H54 (cell line): ENCODE results near the gene APOO.

Experiments
- DNase-seq: peaks from one replicate; pipeline ENCODE4 v3.0.0; 2011; ENCODE audit warnings: low spot score, mixed read lengths; ENCODE audit not compliant: insufficient read length
- FAIRE-seq: peaks from 3 replicates; lab custom pipeline; 2011; peaks lifted over from hg19 to GRCh38; lab: Jason Lieb, UNC
- POLR2A ChIP-seq: IDR thresholded peaks from 2 replicates; pipeline ENCODE4 v1.6.1; 2011; ENCODE audit warnings: low read depth, mild to moderate bottlenecking, low read length

Gene APOO

DNA sequence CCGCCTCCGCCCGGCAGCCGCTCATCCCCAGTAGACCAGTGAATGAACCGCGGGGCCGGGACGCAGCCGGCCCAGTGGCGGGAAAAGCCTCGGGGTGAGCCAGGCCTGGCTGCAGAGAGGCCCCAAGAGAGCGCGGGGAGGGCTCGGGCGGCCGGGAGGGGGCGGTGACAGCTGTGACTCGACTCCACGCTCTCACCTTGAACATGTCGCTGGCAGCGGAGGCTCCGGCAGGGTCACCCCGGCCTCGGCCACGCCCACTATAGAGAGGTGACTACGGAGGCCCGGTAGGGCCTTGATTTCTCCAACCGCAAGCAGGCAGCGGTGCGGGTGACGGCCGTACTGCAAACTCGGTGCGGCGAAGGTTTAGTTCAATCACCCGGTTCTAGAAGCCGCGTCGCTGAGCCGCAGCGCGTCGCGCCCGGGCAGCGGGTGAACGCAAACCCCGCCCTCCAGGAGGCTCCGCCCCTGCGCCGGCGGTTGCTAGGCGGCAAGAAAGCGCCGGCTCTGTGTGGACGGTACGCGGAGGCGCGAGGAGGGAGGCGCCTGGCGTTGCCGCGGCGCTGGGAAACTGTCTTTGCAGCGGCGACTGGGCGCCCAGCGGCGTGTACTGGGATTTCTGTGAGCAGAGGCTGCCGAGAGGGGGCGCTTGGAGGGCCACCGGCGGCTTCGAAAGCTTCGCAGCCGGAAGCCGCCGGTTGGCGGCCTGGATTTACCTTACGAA is at the start of gene APOO, which contains the start of gene CXorf58:
APOO (minus strand) TSS at position 441 of the 721 bp plus-strand sequence; CDS start at position 205, 236 bp downstream.
CXorf58 (plus strand) TSS at position 509 of the 721 bp plus-strand sequence. CDS start 2,297 bp downstream, outside the sequence.
- DNase-seq, result peak; percentile 40
- TF ChIP-seq POLR2A, result no peak; the same call in 1 of the 2 replicates
- FAIRE-seq, result no peak

DNA sequence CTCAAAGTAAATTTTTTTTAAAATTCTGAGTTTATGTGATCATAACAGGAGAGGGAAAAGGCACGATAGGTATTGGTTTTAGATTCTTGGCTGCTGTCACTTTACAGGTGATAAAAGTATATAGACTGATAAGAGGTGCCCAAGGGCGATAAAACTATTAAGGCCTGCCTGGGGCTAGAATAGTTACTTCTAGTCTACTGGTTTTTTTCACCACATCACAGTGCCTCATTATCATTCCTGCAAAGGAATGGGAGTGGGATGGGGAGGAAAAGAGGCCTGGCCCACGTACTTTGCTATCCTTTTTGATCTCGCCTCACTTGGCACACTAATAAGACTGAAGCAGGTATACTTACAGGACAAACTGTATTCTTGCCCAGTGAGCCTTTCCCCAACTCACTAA is 46.7 kb upstream of the APOO start:
- DNase-seq, result no peak
- FAIRE-seq, result no peak
- TF ChIP-seq POLR2A, result no peak

DNA sequence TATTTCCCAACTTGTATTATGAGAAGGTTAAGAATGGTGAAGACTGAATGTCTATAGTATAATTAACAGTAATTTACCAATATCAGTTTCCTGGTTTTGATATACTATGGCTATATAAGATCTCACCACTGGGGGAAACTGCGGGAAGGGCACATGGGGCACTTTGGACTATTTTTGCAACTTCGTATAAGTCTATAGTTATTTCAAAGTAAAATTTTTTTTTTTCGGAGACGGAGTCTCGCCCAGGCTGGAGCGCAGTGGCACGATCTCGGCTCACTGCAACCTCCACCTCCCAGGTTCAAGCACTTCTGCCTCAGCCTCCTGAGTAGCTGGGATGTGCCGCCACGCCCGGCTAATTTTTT is 46.2 kb upstream of the APOO start:
- DNase-seq (no peak), FAIRE-seq (no peak)
- no peak for TF ChIP-seq POLR2A

DNA sequence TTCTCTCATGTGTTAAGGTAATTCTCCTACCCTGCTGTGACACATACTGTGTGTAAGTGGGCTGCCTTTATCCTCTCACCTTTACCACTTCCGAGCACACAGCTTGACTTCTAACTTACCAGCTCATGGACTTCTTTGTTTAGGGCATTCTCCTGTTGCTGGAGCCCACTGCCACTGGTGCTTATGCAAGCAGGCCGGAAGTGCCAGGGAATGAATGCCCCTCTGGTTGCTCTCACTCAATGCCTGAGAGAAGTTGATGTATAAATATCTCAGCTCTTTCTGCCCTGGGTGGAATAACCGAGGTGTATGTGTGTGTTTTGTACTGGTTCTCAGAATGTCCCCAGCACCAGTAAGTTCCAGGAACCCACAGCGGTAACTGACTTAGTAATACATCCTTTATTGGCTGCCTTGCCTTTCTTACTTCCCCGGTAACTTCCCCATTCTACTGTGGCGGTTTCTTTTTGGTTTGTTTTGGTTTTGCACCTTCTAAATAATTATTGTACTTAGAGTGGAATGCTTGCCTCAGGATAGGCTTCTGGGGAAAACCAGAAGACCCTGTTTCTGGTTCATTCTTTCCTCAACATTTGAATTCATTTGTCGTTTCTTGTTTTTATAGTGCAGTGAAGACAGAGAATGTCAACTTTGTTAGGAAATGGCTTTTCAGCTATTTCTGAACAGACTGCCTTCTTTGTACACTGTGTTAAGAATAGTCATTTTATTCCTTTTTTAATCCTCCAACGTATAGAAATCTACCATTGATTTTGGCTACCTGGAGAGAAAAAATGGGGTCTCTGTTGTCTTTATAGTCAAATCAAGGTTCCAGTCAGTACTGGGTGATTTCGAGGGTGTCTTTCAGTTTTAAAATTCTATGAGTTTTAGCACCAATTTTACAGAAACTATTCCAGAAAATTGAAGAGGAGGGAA is 45.5 kb upstream of the APOO start:
- FAIRE-seq, result no peak
- DNase-seq, result no peak

DNA sequence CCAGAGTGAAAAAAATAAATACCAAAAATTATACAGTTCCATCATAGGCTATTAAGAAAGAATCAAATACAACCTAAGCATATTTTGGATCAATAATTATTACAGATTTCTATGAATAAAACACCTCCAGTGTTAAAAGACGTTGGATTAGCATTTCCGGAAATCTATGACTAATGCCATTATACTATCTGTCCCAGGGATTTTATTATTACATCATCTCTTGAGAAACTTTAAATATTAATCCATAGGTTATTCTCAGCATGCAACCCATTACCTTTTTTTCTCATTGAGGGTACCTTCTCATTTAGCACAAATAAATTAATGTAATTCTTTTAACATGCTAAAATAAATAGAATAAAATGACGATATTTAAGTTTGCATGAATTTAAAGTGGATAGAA is 44.7 kb upstream of the APOO start:
- no peak for FAIRE-seq
- no peak for TF ChIP-seq POLR2A

More for the DNA sequence above, 45.5 kb upstream of the APOO start:
- TF ChIP-seq POLR2A, result no peak

DNA sequence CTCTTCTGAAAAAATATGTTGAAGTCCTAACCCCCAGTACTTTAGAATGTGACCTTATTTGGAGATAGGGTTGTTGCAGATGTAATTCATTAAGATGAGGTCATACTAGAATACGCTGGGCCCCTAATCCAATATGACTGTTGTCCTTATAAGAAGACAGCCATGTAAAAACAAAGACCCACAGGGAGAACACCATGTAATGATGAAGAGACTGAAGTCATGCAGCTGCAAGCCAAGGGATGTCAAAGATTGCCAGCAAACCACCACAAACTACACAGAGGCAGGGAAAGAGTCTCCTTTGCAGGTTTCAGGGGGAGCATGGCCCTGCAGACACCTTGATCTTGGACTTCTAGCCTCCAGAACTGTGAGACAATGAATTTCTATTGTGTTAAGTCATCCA is 37.5 kb upstream of the APOO start:
- DNase-seq, result no peak
- no peak for FAIRE-seq
- TF ChIP-seq POLR2A, result no peak

More for the DNA sequence above, 44.7 kb upstream of the APOO start:
- no peak for DNase-seq

DNA sequence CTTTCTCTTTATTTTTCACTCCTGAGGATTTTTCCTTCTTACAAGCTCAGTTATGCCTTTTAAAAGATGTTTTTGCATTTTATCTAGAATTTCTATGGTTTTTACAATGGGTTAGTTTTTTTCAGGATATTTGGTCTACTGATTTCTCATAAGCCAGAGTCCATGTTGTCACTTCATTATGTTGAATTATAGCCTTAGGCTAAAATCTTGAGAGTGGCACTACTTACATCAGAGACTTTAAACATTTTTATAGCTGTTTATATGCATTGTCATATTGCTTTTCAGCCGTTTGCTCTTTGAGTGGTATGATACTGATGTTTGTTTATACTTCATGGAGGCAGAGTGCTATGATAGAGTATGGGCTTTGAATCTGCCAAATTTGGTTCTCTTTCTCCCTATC is 36.5 kb upstream of the APOO start:
- DNase-seq (no peak), FAIRE-seq (no peak)
- TF ChIP-seq POLR2A, result no peak

DNA sequence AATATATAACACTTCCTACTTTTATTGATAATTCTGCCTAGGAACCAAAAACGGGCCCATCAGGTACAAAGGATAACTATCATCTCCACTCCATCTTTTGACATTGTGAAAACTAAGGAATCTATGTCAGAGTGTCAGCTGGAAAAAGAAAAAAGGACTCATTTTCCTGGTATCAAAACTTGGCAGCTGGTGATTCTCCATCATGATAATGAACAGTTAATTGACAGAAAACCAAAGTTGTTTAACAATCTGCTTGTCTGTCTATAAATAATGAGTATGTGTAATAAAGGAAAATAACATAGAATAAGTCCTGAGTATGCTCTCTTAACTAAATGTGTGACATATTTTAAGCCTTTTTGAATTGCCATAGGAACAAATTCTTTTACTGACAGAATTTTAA is 31.5 kb upstream of the APOO start:
- TF ChIP-seq POLR2A, result no peak
- FAIRE-seq (no peak), DNase-seq (no peak)

DNA sequence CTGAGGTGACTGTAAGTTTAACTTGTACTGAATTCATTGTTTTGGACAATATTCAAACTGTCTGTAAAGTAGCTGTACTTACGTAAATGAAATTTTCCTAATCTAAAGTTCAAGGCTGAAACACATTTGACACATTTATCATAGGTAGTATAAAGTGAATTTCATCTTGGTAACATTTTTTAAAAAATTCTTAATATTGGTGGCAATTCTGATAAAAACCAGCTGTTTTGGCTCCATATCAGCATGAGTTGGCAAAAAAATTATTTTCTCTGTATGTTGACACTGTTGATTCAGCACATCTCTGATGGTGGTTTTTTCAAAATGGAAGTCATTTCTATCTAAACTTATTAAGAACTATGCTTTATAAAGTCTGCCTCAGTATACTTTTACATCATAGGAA is 31.0 kb upstream of the APOO start:
- TF ChIP-seq POLR2A, result no peak
- no peak for DNase-seq
- FAIRE-seq, result no peak

DNA sequence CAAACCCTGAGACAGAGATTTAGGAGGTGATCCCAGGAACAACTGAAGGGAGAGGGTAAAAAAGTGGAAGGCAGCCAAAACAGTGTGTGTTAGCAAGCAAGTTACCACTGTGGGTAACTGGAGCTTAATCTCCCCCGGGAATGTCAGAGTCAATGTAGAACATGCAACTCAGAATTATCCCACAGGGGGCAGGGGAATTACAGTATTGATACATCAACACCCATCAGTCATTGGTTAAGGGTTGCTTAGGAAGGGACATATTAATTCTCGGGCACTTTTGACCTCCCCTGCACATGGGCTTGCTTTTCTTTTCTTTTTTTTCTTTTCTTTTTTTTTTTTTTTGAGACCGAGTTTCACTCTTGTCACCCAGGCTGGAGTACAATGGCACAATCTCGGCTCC is 29.4 kb upstream of the APOO start:
- DNase-seq, result no peak
- FAIRE-seq, result no peak
- TF ChIP-seq POLR2A, result no peak

DNA sequence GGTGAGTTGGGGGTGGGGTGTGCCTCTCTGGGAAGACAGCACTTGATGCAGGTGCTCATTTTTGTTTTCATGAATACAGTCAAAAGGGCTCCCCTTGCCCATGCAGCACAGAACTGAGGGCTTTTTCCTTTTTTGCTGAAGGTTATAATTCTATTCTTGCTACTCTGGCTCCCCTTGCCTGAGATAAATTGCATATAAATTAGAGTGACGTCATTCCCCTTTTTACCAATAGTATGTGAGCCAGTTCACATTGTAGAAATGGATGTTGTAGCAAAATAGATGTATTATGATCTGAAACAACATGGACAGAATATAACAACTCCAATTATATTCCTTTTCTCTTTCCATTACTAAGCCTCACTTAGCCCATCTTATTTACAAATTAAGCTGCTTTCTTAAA is 28.4 kb upstream of the APOO start:
- DNase-seq (no peak), FAIRE-seq (no peak)
- no peak for TF ChIP-seq POLR2A

DNA sequence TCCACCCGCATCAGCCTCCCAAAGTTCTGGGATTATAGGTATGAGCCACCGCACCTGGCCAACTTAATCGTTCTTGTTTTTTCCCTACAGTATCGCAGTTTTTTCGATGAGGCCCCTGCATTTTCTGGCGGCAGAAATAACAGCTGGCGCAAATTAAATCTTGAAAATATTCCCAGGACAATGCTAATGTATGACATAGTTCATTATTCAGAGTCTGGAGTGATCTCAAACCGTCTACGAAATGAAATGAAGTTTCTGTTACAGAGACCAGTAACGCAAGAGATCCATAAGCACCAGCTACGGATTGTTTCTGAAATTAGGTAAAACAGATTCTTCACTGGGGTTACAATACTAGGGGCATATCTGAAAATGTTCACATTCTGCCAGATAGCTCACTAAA is 27.4 kb upstream of the APOO start:
- no peak for DNase-seq
- FAIRE-seq, result no peak
- no peak for TF ChIP-seq POLR2A

DNA sequence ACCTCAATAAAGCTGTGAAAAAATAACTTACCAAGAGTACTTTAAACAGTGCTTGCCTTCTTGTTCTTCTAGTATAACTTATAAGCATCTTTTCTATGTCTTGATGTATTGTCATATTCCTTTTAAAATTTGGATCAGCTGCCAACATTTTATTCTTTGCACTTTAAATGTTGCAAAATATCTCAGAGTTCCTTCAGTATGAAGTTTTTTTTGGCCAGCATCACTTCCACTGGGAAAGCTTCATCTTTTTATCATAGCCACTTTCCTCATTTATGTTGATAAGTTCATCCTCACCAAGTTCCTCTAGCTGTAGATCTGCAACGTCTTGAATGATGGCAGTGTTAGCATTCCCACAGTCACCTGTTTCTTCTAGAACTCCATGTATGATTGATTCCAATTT is 24.3 kb upstream of the APOO start:
- DNase-seq (no peak), FAIRE-seq (no peak)
- TF ChIP-seq POLR2A, result no peak

DNA sequence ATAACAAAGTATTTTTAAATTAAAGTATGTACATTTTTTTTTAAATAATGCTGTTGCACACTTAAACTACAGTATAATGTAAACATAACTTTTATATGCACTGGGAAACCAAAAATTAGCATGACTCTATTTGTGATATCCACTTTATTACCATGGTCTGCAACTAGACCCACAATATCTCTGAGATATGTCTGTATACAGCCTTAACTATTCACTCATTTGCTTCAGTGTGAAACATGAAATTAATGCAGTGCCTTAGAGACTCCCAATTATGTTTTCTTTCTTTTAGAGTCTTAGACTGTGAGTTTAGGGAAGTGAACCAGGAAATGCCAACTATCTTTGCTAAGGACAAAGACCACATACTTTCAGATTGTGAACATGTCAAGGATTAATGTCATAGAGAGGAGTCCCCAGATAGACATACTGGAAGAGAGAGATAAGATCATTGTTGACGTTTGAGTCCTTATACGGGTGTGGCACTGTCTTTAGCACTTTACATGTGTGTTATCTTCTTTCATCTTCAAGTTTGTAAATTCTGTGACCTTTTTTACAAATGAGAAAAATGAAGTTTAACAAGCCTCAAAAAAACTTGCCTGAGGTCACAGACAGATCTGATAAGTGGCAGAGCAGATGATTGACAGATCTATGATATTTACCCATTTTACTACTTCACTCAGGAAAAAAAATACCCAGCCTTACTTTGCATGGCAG is 23.3 kb upstream of the APOO start:
- no peak for FAIRE-seq
- DNase-seq, result no peak
- no peak for TF ChIP-seq POLR2A

DNA sequence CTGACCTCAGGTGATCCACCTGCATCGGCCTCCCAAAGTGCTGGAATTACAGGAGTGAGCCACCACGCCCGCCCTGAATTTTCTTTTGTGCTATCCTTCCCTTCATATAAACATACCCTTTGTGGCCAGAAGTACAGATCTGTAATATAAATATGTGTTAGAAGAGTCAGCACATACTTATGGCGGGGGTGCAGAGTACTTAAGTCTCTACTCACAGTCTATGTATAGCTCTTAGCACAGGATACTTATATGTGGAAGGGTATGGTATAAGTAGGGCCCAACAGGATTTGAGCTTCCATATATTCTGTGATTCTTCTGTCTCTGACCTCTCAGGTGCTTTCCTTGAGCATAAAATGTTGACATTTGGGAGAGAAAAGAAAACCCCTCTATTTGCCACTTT is 18.3 kb upstream of the APOO start:
- TF ChIP-seq POLR2A, result no peak
- FAIRE-seq, result no peak
- no peak for DNase-seq
